Mucosa of descending colon (tissue), 3 donors: Measurements from ENCODE around the gene USP32. TPM values are rescaled to one million over a fixed set of nuclear protein-coding genes. Genes with fewer than 3 reads are reported as not detected.

Source experiments
- ATAC-seq: fragments of 200-7000 bp; cut with Tn5 transposase; one replicate; pipeline ENCODE4 v1.9.1; 2020; ENCODE audit warnings: mild to moderate bottlenecking, moderate library complexity
- DNase-seq, 3 donors: peaks; one replicate each; pipeline ENCODE4 v3.0.0-alpha.2; 2020
- H3K36me3 ChIP-seq: fragments of 200-600 bp; one replicate; pipeline ENCODE4 v1.8.0; 2021; ENCODE audit warnings: low read depth, mild to moderate bottlenecking
- H3K4me1 ChIP-seq: fragments of 200-600 bp; one replicate; pipeline ENCODE4 v1.8.0; 2021; ENCODE audit warnings: low read depth, mild to moderate bottlenecking
- H3K4me3 ChIP-seq: fragments of 200-600 bp; one replicate; pipeline ENCODE4 v1.8.0; 2021; ENCODE audit warnings: mild to moderate bottlenecking
- H3K9me3 ChIP-seq: fragments of 200-600 bp; one replicate; pipeline ENCODE4 v1.8.0; 2021; ENCODE audit warnings: mild to moderate bottlenecking
- intact Hi-C, 2 donors: fragments of 100-400 bp; cut with DNase I in 1 of 2; cut with micrococcal nuclease in 1 of 2; formaldehyde crosslinking; loops; one replicate each; pipeline versions ENCODE4 v1.11.0 to v1.11.1; 2022; cut with DNase I, micrococcal nuclease
- total RNA-seq, 3 donors: library from RNA; stranded (reverse); fragmentation: NEBNext Ultra II Directional in 2 of 3; extraction: Animal tissue kit (Norgen Biotek cat#: 25700) in 2 of 3; gene quantifications; one replicate each; pipeline versions ENCODE4 v1.2.1 to v1.2.4, GENCODE V29; 2021 to 2023
- TF ChIP-seq, protein P1 (sequence below): fragments of 200-600 bp; IDR thresholded peaks from one replicate; pipeline ENCODE4 v1.8.0; 2022; ENCODE audit warnings: antibody characterized with exemption, mild to moderate bottlenecking
- donor health status: DM: no; HTN: no; CAD: no; lungs with moderate emphysema.
- donor health status: DM: no; HTN: no; CAD: no.
- donor health status: DM: no; HTN: yes; CAD: no.

The USP32 gene
- total RNA-seq, 3 donors from 2014 or later = 37.2 to 52.3 (median 38.5) TPM

DNA sequence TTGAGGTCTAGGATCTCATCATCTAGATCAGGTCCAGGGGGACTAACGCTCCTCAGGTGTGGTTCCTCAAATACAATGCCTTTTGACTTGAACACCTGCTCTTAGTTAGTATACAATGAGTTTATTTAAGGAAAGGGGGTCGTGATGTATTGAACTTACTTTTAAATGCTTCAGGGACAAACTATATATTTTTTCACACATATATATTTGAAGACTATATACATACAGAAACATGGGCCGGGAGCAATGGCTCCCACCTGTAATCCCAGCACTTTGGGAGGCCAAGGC is 11.5 kb upstream of the USP32 start:
- Histone ChIP-seq H3K36me3 (no peaks in the 10 kb centered on the region), H3K4me3 (no peak overlapping the region), H3K4me1 (no peaks in the 10 kb centered on the region), H3K9me3 (no peaks in the 10 kb centered on the region)
- ATAC-seq (no peak), DNase-seq (no peak)
- TF ChIP-seq, protein P1, sequence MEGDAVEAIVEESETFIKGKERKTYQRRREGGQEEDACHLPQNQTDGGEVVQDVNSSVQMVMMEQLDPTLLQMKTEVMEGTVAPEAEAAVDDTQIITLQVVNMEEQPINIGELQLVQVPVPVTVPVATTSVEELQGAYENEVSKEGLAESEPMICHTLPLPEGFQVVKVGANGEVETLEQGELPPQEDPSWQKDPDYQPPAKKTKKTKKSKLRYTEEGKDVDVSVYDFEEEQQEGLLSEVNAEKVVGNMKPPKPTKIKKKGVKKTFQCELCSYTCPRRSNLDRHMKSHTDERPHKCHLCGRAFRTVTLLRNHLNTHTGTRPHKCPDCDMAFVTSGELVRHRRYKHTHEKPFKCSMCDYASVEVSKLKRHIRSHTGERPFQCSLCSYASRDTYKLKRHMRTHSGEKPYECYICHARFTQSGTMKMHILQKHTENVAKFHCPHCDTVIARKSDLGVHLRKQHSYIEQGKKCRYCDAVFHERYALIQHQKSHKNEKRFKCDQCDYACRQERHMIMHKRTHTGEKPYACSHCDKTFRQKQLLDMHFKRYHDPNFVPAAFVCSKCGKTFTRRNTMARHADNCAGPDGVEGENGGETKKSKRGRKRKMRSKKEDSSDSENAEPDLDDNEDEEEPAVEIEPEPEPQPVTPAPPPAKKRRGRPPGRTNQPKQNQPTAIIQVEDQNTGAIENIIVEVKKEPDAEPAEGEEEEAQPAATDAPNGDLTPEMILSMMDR = no peak
- intact Hi-C loops = no loop called here

DNA sequence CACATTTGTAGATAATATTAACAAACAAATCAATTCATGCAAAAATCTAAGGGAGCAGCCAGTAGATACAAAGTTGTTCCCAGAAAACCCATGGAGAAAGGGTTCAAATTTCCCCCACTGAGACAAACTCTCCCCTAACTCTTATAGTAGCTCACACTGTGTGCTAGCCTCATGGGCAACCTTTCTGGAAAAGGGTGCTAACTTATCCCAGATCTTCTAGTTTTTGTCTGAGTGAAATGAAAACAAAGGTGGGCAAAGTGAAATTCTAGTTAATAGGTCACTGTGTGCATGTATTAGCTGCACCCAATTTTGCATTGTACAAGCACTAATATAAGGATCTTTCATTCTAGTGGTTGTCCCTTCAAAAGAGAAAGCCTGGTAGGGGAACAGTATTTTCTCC is 9.9 kb upstream of the USP32 start:
- no peaks in the 10 kb centered on the region for H3K36me3 ChIP-seq
- ATAC-seq (no peak), DNase-seq (no peak)
- intact Hi-C loops = no loop called here
- H3K4me1 ChIP-seq = no peaks in the 10 kb centered on the region
- H3K4me3 ChIP-seq = no peak overlapping the region
- no peaks in the 10 kb centered on the region for H3K9me3 ChIP-seq
- TF ChIP-seq, protein P1 = no peak

DNA sequence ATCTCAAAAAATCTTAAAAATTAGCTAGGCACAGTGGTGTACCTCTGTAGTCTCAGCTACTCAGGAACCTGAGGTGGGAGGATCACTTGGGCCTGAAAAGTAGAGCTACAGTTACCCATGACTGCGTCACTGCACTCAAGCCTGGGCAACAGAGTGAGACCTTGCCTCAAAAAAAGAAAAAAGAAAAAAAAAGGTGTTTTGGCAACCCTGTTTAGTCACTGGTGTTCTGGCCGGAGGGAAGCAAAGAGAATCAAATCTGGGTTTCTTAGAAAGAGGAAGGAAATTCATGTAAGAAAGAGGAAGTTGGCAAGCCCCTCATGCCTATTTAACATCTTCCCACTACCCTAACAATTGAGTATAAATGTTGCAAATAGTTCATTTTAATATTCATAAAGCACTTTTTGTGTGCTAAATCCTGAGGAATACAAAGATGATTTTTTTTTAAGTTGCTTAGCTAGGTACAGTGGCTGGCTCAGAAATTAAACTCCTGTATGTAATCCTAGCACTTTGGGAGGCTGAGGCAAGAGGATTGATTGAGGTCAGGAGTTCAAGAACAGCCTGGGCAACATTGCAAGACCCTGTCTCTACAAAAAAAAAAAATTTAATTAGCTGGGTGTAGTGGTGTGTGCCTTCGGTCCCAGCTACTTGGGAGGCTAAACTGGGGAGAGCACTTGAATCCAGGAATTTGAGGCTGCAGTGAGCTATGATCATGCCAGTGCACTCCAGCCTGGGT is 6.5 kb upstream of the USP32 start:
- DNase-seq (no peak), ATAC-seq (peak; percentile 71)
- Histone ChIP-seq H3K9me3 (no peaks in the 10 kb centered on the region), H3K4me3 (no peak overlapping the region), H3K36me3 (no peaks in the 10 kb centered on the region), H3K4me1 (no peaks in the 10 kb centered on the region)
- intact Hi-C loops = no loop called here
- TF ChIP-seq, protein P1 = no peak

GRCh38 chr17:60396412-60396811 is 4.5 kb upstream of the USP32 start:
- H3K4me3 ChIP-seq = no peak overlapping the region
- intact Hi-C loops = no loop called here
- no peaks in the 10 kb centered on the region for H3K9me3 ChIP-seq
- TF ChIP-seq, protein P1 = no peak
- DNase-seq (no peak), ATAC-seq (no peak)
- H3K36me3 ChIP-seq = no peaks in the 10 kb centered on the region
- H3K4me1 ChIP-seq = no peaks in the 10 kb centered on the region

DNA sequence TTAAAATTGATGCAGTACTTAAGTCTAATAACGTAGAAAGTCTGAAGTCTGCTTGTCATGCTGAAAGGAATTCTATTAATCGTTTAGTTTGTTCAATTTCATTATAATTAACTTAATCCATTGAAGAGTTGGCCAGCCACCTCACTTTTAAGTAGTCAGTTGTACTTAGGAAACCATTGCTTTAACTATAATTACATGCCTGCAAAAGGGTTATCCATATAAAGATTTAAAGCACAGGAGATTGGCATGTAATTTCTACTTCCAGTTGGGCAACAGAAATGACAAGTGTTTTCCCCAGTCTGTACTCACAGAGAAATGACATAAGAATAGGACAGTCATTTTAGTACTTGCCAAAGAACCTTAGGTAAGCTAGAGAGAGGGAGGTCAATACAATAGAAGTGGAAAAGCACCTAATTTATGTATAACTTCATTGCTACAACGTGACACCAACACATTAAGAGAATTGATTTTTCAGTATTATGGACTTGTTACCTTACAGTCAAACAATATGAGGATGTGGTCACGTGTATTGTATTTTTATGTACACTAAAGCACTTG is 3.7 kb upstream of the USP32 start:
- Histone ChIP-seq H3K4me3 (no peak overlapping the region), H3K9me3 (no peaks in the 10 kb centered on the region), H3K4me1 (peaks cover 4% of the 10 kb centered on the region), H3K36me3 (no peaks in the 10 kb centered on the region)
- TF ChIP-seq, protein P1 = no peak
- DNase-seq (no peak), ATAC-seq (no peak)
- intact Hi-C loops = no loop called here
